IMR-90 (cell line): ENCODE results near the gene BCL2L15. TPM values are rescaled to one million over a fixed set of nuclear protein-coding genes. Genes with fewer than 3 reads are reported as not detected.

Experiments
- ATAC-seq: fragments of 200-7000 bp; cut with Tn5 transposase; 2 replicates; pipeline ENCODE4 v1.9.1; 2020; ENCODE audit warnings: low read depth, mild to moderate bottlenecking, moderate library complexity
- BruUV-seq: library from RNA; stranded (reverse); fragments of 400-500 nt; replicated peaks from 2 replicates; lab custom pipeline; 2021; lab: Mats Ljungman, UMichigan
- CTCF ChIA-PET: fragments of 300-600 bp; formaldehyde crosslinking; extraction: SDS; loops from one replicate; lab custom pipeline; 2021; ENCODE audit warnings: antibody characterized with exemption; lab: Yijun Ruan, JAX
- POLR2A ChIA-PET: fragments of 300-600 bp; sonication (Branson Sonifier 250); formaldehyde crosslinking; loops from one replicate; lab custom pipeline; 2022; ENCODE audit warnings: antibody characterized with exemption; ENCODE audit not compliant: unreplicated experiment; lab: Charles Lee
- DNase-seq: peaks from one replicate; pipeline ENCODE4 v3.0.0; 2013
- H2AFZ ChIP-seq: replicated peaks from 2 replicates; pipeline ENCODE3; 2013; ENCODE audit warnings: low read length, mild to moderate bottlenecking; ENCODE audit not compliant: poor library complexity
- H2AK5ac ChIP-seq: 2 replicates; pipeline ENCODE4 v1.6.1; 2013; ENCODE audit warnings: low read depth, low read length, inconsistent platforms
- H2AK9ac ChIP-seq: replicated peaks from 2 replicates; pipeline ENCODE3; 2013; ENCODE audit warnings: mild to moderate bottlenecking, low read depth, low read length, moderate library complexity; ENCODE audit not compliant: poor library complexity
- H2BK120ac ChIP-seq: 2 replicates; pipeline ENCODE4 v1.6.1; 2013; ENCODE audit warnings: low read depth, low read length, inconsistent platforms
- H2BK15ac ChIP-seq: 3 replicates; pipeline ENCODE4 v1.6.1; 2013; ENCODE audit warnings: low read depth, low read length, inconsistent platforms
- H2BK20ac ChIP-seq: 2 replicates; pipeline ENCODE4 v1.6.1; 2013; ENCODE audit warnings: low read depth, mild to moderate bottlenecking, inconsistent platforms, low read length, moderate library complexity
- H2BK5ac ChIP-seq: 2 replicates; pipeline ENCODE4 v1.6.1; 2013; ENCODE audit warnings: mild to moderate bottlenecking, low read depth, low read length, inconsistent platforms; ENCODE audit not compliant: poor library complexity, severe bottlenecking
- H3K14ac ChIP-seq: replicated peaks from 2 replicates; pipeline ENCODE4 v1.6.1; 2013; ENCODE audit warnings: low read depth, low read length, inconsistent platforms
- H3K18ac ChIP-seq: 2 replicates; pipeline ENCODE4 v1.6.1; 2013; ENCODE audit warnings: low read depth, low read length, control low read depth
- H3K23ac ChIP-seq: 2 replicates; pipeline ENCODE4 v1.6.1; 2013; ENCODE audit warnings: low read depth, low read length, inconsistent platforms
- H3K27ac ChIP-seq: 2 replicates; pipeline ENCODE4 v1.5.1; 2013; ENCODE audit warnings: mild to moderate bottlenecking, control low read depth, low read length; ENCODE audit not compliant: insufficient read depth
- H3K27me3 ChIP-seq: 2 replicates; pipeline ENCODE4 v1.6.1; 2013; ENCODE audit warnings: low read length; ENCODE audit not compliant: control insufficient read depth, insufficient read depth
- H3K36me3 ChIP-seq: 2 replicates; pipeline ENCODE4 v1.6.1; 2013; ENCODE audit warnings: low read length, mixed read lengths; ENCODE audit not compliant: control insufficient read depth, insufficient read depth
- H3K4ac ChIP-seq: 2 replicates; pipeline ENCODE4 v1.6.1; 2013; ENCODE audit warnings: low read depth, low read length, inconsistent platforms
- H3K4me1 ChIP-seq: 2 replicates; pipeline ENCODE4 v1.6.1; 2013; ENCODE audit warnings: low read length, mixed read lengths; ENCODE audit not compliant: control insufficient read depth, insufficient read depth
- H3K4me2 ChIP-seq: 2 replicates; pipeline ENCODE4 v1.6.1; 2013; ENCODE audit warnings: low read depth, mild to moderate bottlenecking, control low read depth, low read length, moderate library complexity
- H3K4me3 ChIP-seq: 2 replicates; pipeline ENCODE4 v1.5.1; 2013; ENCODE audit warnings: low read depth, mild to moderate bottlenecking, control low read depth, low read length, moderate library complexity; ENCODE audit not compliant: insufficient read depth
- H3K56ac ChIP-seq: 2 replicates; pipeline ENCODE4 v1.6.1; 2013; ENCODE audit warnings: low read length, inconsistent platforms; ENCODE audit not compliant: insufficient read depth; ENCODE audit errors: extremely low read depth
- H3K79me1 ChIP-seq, 2 experiments: 2 replicates each; pipeline ENCODE4 v1.6.1; 2013; ENCODE audit warnings: low read length in 2 of 2, inconsistent platforms in 1 of 2, low read depth in 1 of 2
- H3K9ac ChIP-seq: 2 replicates; pipeline ENCODE4 v1.6.1; 2013; ENCODE audit warnings: low read depth, low read length, control low read depth
- H3K9me1 ChIP-seq: 2 replicates; pipeline ENCODE4 v1.6.1; 2013; ENCODE audit warnings: low read length, inconsistent platforms; ENCODE audit not compliant: insufficient read depth
- H3K9me3 ChIP-seq: 2 replicates; pipeline ENCODE4 v1.6.1; 2013; ENCODE audit warnings: low read length; ENCODE audit not compliant: control insufficient read depth, insufficient read depth
- H4K20me1 ChIP-seq: 2 replicates; pipeline ENCODE4 v1.6.1; 2013; ENCODE audit warnings: low read length, inconsistent platforms; ENCODE audit not compliant: insufficient read depth
- H4K5ac ChIP-seq: 2 replicates; pipeline ENCODE4 v1.6.1; 2013; ENCODE audit warnings: mild to moderate bottlenecking, low read depth, low read length, control low read depth
- H4K8ac ChIP-seq, 2 experiments: 2 replicates each; pipeline ENCODE4 v1.6.1; 2013; ENCODE audit warnings: low read depth in 2 of 2, low read length in 2 of 2, control low read depth in 1 of 2, inconsistent platforms in 1 of 2
- H4K91ac ChIP-seq: 2 replicates; pipeline ENCODE4 v1.6.1; 2013; ENCODE audit warnings: low read depth, low read length, inconsistent platforms; ENCODE audit not compliant: insufficient read depth
- CEBPB ChIP-seq: IDR thresholded peaks from 2 replicates; pipeline ENCODE4 v1.6.1; 2012; ENCODE audit warnings: low read depth, low read length, improper control_type of control experiment
- FOS ChIP-seq: fragments of 150-350 bp; IDR thresholded peaks from 2 replicates; pipeline ENCODE4 v1.6.1; 2016; ENCODE audit warnings: low read depth, low read length
- MAFK ChIP-seq: IDR thresholded peaks from 2 replicates; pipeline ENCODE4 v1.6.1; 2012; ENCODE audit warnings: low read depth, low read length, improper control_type of control experiment
- MAZ ChIP-seq: IDR thresholded peaks from 2 replicates; pipeline ENCODE4 v1.6.1; 2012; ENCODE audit warnings: low read depth, mild to moderate bottlenecking, low read length, improper control_type of control experiment, moderate library complexity, borderline replicate concordance
- MXI1 ChIP-seq: IDR thresholded peaks from 2 replicates; pipeline ENCODE4 v1.6.1; 2012; ENCODE audit warnings: low read depth, mild to moderate bottlenecking, low read length, moderate library complexity, borderline replicate concordance
- NFE2L2 ChIP-seq: fragments of 150-350 bp; IDR thresholded peaks from 2 replicates; pipeline ENCODE4 v1.6.1; 2016; ENCODE audit warnings: low read depth, mild to moderate bottlenecking, low read length
- POLR2A ChIP-seq: IDR thresholded peaks from 2 replicates; pipeline ENCODE4 v1.6.1; 2012; ENCODE audit warnings: mild to moderate bottlenecking, low read depth, low read length
- RAD21 ChIP-seq: IDR thresholded peaks from 2 replicates; pipeline ENCODE4 v1.6.1; 2012; ENCODE audit warnings: low read length, improper control_type of control experiment
- RCOR1 ChIP-seq: IDR thresholded peaks from 2 replicates; pipeline ENCODE4 v1.6.1; 2012; ENCODE audit warnings: mild to moderate bottlenecking, low read length, improper control_type of control experiment; ENCODE audit not compliant: insufficient replicate concordance
- RFX5 ChIP-seq: IDR thresholded peaks from 2 replicates; pipeline ENCODE4 v1.8.0; 2012; ENCODE audit warnings: low read depth, mild to moderate bottlenecking, low read length, moderate library complexity
- SMC3 ChIP-seq: fragments of 150-350 bp; IDR thresholded peaks from 2 replicates; pipeline ENCODE4 v1.6.1; 2016; ENCODE audit warnings: low read depth, mild to moderate bottlenecking, antibody characterized with exemption, low read length, moderate library complexity
- WGBS, 2 experiments: methylation state at CpG; one replicate each; pipeline versions ENCODE4 v1.1.5 to v1.1.7; 2013; ENCODE audit warnings: missing lambda C conversion rate in 2 of 2; ENCODE audit not compliant: insufficient read length in 1 of 2; ENCODE audit errors: extremely low coverage in 2 of 2; 5-methylcytosine and 5-hydroxymethylcytosine counted together
- dilution Hi-C: fragments of 300-500 bp; cut with HindIII; formaldehyde crosslinking; loops from one replicate; pipeline ENCODE4 v1.14.3; 2018; ENCODE audit warnings: low sequenced_read_pairs; ENCODE audit not compliant: unreplicated experiment
- in situ Hi-C: fragments of 300-500 bp; cut with MboI; formaldehyde crosslinking; loops from 3 replicates; pipeline ENCODE4 v1.14.3; 2019; ENCODE audit warnings: low sequenced_read_pairs, inconsistent platforms, mixed read lengths
- intact Hi-C: fragments of 100-400 bp; cut with micrococcal nuclease; formaldehyde crosslinking; loops from 2 replicates; pipeline ENCODE4 v1.10.0; 2022
- polyA plus RNA-seq, 3 experiments: library from polyadenylated mRNA; depleted of rRNA; stranded (reverse); fragments of >200 nt; gene quantifications; 2 replicates each; pipeline ENCODE4 v1.2.3, GENCODE V29; 2012; ENCODE audit warnings: low replicate concordance in 1 of 3
- total RNA-seq: library from RNA; depleted of rRNA; stranded (reverse); fragments of >200 nt; gene quantifications from 2 replicates; pipeline ENCODE4 v1.2.3, GENCODE V29; 2012
- TF ChIP-seq, protein P1 (sequence below): fragments of 150-350 bp; IDR thresholded peaks from 2 replicates; pipeline ENCODE4 v1.6.1; 2016; ENCODE audit warnings: low read depth, mild to moderate bottlenecking, low read length, moderate library complexity, borderline replicate concordance
- TF ChIP-seq, protein P2 (sequence below): conservative IDR thresholded peaks from 2 replicates; pipeline ENCODE4 v1.5.1; 2012; ENCODE audit warnings: mild to moderate bottlenecking, low read depth, low read length, improper control_type of control experiment
- TF ChIP-seq, protein P3 (sequence below): fragments of 150-350 bp; IDR thresholded peaks from 2 replicates; pipeline ENCODE4 v1.6.1; 2017; ENCODE audit warnings: mild to moderate bottlenecking, antibody characterized with exemption, low read length, low read depth

The BCL2L15 gene
- total and polyA plus RNA-seq, 2 of the 4 experiments (the other 2 are of a cell fraction) = under 0.01 to 0.15 TPM

DNA sequence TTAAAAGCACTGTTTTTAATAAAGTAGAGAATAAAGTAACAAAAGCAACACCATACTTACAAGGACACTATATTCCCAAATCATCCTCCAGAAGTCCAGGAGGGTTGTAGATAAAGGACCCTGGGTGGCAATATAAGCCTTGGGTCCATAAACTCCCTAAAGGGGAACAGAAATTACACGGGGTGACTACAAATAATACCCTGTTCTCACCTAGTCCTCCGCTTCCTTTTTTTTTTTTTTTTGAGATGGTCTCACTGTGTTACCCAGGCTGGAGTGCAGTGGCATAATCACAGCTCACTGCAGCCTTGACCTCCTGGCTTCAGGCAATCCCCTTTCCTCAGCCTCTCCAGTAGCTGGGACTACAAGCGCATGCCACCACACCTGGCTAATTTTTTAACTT, 29.0 kb downstream of the BCL2L15 start:
- Histone ChIP-seq H3K4me1 (peaks cover 10% of the 10 kb centered on the region), H4K5ac (no peak overlapping the region), H2AK5ac (no peak overlapping the region), H3K79me1 (no peaks in the 10 kb centered on the region), H3K4me2 (no peak overlapping the region), H3K14ac (no peak overlapping the region), H3K27ac (no peak overlapping the region), H2BK5ac (no peak overlapping the region), H3K36me3 (no peaks in the 10 kb centered on the region), H2BK15ac (no peak overlapping the region), H2BK20ac (no peak overlapping the region; the same call in 1 of the 2 replicates), H3K4me3 (no peak overlapping the region), H3K9ac (no peak overlapping the region), H4K8ac (no peak overlapping the region), H3K56ac (no peak overlapping the region), H3K27me3 (no peaks in the 10 kb centered on the region), H3K4ac (no peak overlapping the region), H3K9me3 (no peaks in the 10 kb centered on the region), H4K20me1 (no peaks in the 10 kb centered on the region), H2BK120ac (no peak overlapping the region), H3K23ac (no peak overlapping the region), H2AFZ (no peak overlapping the region), H3K18ac (no peak overlapping the region), H4K91ac (no peak overlapping the region), H3K9me1 (no peaks in the 10 kb centered on the region), H2AK9ac (no peak overlapping the region)
- intact Hi-C loops (no loop called here), in situ Hi-C loops (loop anchor here (25.0 kb wide), 1 partner anchor 429 kb away; no protein-coding TSS in a partner anchor), dilution Hi-C loops (no loop called here)
- ChIA-PET CTCF (no interaction called here), POLR2A (no interaction called here)
- WGBS, 2 experiments = no CpG with 5 or more reads among the region's 3 CpGs
- no peak for DNase-seq
- no TSS peak for BruUV-seq
- no peak for ATAC-seq
- TF ChIP-seq, protein P1, sequence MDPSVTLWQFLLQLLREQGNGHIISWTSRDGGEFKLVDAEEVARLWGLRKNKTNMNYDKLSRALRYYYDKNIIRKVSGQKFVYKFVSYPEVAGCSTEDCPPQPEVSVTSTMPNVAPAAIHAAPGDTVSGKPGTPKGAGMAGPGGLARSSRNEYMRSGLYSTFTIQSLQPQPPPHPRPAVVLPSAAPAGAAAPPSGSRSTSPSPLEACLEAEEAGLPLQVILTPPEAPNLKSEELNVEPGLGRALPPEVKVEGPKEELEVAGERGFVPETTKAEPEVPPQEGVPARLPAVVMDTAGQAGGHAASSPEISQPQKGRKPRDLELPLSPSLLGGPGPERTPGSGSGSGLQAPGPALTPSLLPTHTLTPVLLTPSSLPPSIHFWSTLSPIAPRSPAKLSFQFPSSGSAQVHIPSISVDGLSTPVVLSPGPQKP = no peak
- TF ChIP-seq POLR2A (no peak), SMC3 (no peak), MXI1 (no peak), FOS (no peak), RFX5 (no peak), NFE2L2 (no peak), RAD21 (no peak), RCOR1 (no peak), MAZ (no peak), MAFK (no peak), CEBPB (no peak)
- TF ChIP-seq, protein P2, sequence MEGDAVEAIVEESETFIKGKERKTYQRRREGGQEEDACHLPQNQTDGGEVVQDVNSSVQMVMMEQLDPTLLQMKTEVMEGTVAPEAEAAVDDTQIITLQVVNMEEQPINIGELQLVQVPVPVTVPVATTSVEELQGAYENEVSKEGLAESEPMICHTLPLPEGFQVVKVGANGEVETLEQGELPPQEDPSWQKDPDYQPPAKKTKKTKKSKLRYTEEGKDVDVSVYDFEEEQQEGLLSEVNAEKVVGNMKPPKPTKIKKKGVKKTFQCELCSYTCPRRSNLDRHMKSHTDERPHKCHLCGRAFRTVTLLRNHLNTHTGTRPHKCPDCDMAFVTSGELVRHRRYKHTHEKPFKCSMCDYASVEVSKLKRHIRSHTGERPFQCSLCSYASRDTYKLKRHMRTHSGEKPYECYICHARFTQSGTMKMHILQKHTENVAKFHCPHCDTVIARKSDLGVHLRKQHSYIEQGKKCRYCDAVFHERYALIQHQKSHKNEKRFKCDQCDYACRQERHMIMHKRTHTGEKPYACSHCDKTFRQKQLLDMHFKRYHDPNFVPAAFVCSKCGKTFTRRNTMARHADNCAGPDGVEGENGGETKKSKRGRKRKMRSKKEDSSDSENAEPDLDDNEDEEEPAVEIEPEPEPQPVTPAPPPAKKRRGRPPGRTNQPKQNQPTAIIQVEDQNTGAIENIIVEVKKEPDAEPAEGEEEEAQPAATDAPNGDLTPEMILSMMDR = no peak
- TF ChIP-seq, protein P3, sequence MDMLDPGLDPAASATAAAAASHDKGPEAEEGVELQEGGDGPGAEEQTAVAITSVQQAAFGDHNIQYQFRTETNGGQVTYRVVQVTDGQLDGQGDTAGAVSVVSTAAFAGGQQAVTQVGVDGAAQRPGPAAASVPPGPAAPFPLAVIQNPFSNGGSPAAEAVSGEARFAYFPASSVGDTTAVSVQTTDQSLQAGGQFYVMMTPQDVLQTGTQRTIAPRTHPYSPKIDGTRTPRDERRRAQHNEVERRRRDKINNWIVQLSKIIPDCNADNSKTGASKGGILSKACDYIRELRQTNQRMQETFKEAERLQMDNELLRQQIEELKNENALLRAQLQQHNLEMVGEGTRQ = no peak
